ENCODE results near the gene SLC6A19.
"Not testable (repeated sequence)": the region's sequence is repeated elsewhere in the genome, so short reads cannot be mapped to it uniquely, and the experiment has no call there.

The SLC6A19 gene

GRCh38 chr5:1222621-1223277, 21.4 kb downstream of the SLC6A19 start:
- DNase-seq (ENCODE audit: low spot score): no peak

- DNase-seq (ENCODE audit: low spot score): no peak
Observed at GRCh38 chr5:1223278-1223670, 21.9 kb downstream of the SLC6A19 start.

GRCh38 chr5:1224631-1225030, 23.2 kb downstream of the SLC6A19 start:
- no peak for DNase-seq (ENCODE audit: low spot score)

- DNase-seq (ENCODE audit: low spot score): no peak
Observed at GRCh38 chr5:1225081-1225480, 23.7 kb downstream of the SLC6A19 start, which contains the start of gene SLC6A18. SLC6A18 (plus strand) TSS chr5:1225381; CDS start chr5:1225478, 97 bp downstream.

- no peak for DNase-seq (ENCODE audit: low spot score)
Observed at GRCh38 chr5:1226231-1226630, 24.8 kb downstream of the SLC6A19 start.

- DNase-seq (ENCODE audit: low spot score): no peak
Observed at GRCh38 chr5:1226839-1227581, 25.6 kb downstream of the SLC6A19 start.

- no peak for DNase-seq (ENCODE audit: low spot score)
Observed at GRCh38 chr5:1227667-1228066, 26.3 kb downstream of the SLC6A19 start.

GRCh38 chr5:1228120-1228519, 26.7 kb downstream of the SLC6A19 start:
- DNase-seq (ENCODE audit: low spot score): no peak

GRCh38 chr5:1229023-1229422, 27.6 kb downstream of the SLC6A19 start:
- DNase-seq (ENCODE audit: low spot score): not testable (repeated sequence)

GRCh38 chr5:1229822-1230221, 28.4 kb downstream of the SLC6A19 start:
- DNase-seq (ENCODE audit: low spot score): no peak

GRCh38 chr5:1230551-1230950, 29.2 kb downstream of the SLC6A19 start:
- DNase-seq (ENCODE audit: low spot score): no peak

GRCh38 chr5:1231354-1231905, 30.0 kb downstream of the SLC6A19 start:
- DNase-seq (ENCODE audit: low spot score): no peak

- DNase-seq (ENCODE audit: low spot score): no peak
Observed at GRCh38 chr5:1232780-1233179, 31.4 kb downstream of the SLC6A19 start.

GRCh38 chr5:1235379-1235778, 34.0 kb downstream of the SLC6A19 start:
- DNase-seq (ENCODE audit: low spot score): no peak

- no peak for DNase-seq (ENCODE audit: low spot score)
Observed at GRCh38 chr5:1235838-1236237, 34.4 kb downstream of the SLC6A19 start.

- no peak for DNase-seq (ENCODE audit: low spot score)
Observed at GRCh38 chr5:1239505-1240251, 38.3 kb downstream of the SLC6A19 start.

GRCh38 chr5:1240496-1241260, 39.3 kb downstream of the SLC6A19 start:
- DNase-seq (ENCODE audit: low spot score): no peak

GRCh38 chr5:1241509-1242080, 40.2 kb downstream of the SLC6A19 start:
- DNase-seq (ENCODE audit: low spot score): no peak

GRCh38 chr5:1242733-1243486, 41.5 kb downstream of the SLC6A19 start:
- no peak for DNase-seq (ENCODE audit: low spot score)

- DNase-seq (ENCODE audit: low spot score): no peak
Observed at GRCh38 chr5:1243487-1244130, 42.2 kb downstream of the SLC6A19 start.
